ENCODE data around the gene GHR.

The GHR gene

DNA sequence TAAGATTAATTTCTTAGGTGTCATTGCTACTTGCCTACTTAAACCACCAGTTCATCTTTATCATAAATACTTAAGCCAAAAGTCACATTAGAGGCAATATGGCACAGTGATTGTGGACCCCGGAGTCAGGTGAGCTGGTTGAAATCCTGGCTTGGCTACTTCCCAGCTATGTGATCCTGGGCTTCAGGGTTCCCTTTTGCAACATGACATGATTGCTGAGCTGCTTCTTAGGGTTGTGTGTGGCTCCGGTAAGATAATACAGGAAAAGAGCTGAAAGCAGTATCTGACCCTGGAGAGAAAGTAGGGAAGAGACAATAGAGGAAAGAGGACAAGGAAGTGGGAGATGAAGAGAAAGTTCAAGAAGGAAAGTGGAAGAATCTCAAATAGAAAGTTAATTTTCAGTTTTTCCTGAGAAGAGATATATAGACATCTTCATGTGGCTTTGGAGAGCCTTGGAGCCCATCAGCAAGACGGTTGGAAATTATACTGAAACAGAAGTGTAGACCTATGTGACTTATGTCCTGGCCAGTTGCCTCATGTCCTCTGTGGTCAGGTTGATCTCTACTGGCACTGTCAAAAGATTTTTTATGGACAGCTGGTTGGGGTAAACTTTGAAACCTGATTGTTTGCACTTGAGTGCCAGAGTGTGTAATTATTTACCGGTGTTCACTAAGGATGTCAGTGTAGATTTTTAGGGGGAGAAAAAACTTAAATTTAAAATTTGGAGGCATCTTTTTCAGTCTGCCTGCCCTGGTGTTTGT, 93.2 kb downstream of the GHR start:
- no peak for DNase-seq (ENCODE audit: low spot score)

DNA sequence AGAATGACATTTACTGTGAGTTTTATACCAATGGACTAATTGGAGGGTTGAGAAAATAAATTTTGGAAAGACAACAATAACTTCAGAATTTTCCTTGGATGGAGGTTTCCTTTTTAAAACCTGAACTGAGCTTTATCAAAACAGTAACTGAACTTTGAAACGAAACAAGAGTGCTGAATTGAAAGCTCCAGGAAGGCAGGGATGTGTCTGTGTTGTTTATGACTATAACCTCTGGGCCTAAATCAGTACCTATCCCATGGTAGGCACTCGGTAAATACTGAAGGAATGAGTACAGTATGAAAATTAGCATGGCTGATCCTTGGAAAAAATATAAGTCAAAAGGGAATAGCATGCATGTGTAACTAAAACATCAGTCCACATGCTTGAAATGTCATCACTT, 93.9 kb downstream of the GHR start:
- no peak for DNase-seq (ENCODE audit: low spot score)

DNA sequence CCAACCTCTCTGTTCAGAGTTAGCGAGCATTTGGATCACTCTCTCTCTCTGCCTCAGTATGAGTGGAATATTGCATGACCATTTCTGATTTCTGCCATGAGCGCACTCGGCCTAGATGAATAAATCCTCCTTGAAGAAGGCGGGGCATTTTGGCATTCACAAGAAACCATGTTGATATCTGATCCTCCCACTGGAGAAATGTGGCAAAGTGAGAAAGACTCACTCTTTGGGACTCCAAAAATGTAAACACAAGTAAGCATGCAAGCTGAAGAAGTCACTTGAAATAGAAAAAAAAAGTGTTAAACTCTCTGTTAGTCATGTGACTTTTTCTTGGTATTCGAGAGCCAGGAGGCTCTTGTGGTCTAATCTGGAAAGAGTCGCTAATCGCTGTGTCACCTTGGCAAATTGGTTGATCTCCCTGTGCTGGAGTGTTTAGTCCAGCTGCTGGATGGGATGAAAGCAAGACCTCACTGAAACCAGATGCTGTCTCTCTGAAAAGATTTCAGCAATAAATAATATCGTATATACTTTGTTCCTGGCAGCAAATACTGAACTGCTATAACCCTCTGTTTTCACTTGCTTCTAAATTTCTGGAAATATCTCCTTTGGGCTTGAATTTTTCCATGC, 95.5 kb downstream of the GHR start:
- no peak for DNase-seq (ENCODE audit: low spot score)

DNA sequence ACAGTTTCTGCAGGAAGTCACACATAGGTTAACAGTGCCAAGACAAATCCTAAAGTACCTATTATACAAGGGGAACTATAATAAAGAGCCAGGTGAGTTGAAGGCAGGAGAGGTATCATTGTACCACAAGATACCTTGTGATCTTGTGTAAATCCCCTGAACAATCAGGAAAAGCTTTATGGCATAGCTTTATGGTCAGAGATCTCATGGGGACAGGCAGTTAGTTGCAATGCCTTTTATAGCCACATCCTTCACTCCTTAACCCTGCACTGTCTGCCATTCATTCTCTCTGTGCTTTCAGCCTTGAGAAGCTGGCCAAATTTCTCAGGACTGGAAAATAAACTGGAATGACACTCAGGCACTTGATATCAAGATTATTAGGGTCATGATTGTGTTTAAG, 97.0 kb downstream of the GHR start:
- DNase-seq (ENCODE audit: low spot score) = no peak

DNA sequence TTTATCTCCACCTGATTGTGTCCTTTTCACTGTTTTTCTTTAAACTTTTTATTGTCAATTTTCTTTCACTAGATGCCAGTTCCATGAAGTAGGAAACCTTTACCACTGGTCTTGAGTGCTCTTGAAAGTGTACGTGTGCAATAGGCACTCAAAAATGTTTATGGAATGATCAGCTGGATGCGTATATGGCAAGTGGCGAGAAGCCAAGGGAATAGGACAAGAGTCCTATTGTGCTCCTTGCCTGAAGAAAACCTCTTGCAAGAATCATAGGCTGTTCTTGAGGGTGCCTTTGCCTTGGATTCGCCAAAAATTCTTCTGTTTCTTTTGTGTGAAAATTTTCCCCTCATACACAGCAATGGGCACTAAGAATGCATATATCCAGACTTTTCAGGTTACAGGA, 97.7 kb downstream of the GHR start:
- DNase-seq (ENCODE audit: low spot score) = no peak

DNA sequence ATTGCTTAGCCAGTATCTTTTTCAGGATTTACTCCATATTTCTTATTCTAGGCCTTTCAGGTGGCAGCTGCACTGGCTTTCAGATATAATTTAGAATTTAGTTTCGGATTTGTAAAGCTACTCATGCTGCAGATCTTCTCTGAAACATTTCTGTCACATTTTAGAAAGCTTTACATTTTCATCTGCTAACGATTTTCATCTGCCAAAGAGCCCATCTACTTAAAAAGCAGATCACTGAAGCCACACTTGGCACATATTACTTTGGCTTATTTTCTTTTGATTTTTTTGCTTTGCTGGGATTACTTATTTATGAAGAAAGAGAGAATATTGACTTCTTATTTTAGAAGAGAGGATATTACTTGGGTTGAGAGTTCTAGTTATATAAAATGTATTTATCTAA, 98.2 kb downstream of the GHR start:
- DNase-seq (ENCODE audit: low spot score) = no peak

DNA sequence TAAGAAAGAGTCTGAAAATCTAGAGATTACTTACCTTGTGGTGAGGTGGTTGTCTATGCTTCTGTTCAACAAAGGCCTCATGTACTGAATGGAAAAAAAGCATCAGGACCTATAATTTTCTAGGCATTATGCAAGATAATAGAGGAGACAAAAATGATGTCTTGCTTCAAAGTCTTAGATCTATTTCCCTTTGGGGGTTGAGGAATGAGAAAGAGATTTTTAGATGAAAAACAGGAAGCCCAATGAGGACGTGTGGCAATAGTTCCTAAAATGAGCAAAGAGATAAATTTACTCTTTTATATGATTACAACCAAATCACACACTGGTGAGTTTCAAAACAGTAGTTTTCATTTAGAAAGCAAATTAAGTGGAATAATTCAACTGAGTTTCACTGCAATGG, 99.5 kb downstream of the GHR start:
- no peak for DNase-seq (ENCODE audit: low spot score)

DNA sequence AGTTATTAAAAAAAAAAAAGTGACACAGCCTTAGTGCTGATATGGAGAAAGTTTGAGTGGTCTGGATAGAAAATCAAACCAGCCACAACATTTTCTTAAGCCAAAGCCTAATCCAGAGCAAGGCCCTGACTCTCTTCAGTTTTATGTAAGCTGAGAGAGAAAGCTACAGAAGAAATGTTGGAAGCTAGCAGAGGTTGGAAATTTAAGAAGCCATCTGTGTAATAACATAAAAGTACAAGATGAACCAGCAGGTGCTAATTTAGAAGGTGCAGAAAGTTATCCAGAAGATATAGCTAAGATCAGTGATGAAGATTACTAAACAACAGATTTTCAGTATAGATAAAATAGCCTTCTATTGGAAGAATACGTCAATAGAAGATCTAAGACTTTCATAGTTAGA, 102.9 kb downstream of the GHR start:
- no peak for DNase-seq (ENCODE audit: low spot score)

DNA sequence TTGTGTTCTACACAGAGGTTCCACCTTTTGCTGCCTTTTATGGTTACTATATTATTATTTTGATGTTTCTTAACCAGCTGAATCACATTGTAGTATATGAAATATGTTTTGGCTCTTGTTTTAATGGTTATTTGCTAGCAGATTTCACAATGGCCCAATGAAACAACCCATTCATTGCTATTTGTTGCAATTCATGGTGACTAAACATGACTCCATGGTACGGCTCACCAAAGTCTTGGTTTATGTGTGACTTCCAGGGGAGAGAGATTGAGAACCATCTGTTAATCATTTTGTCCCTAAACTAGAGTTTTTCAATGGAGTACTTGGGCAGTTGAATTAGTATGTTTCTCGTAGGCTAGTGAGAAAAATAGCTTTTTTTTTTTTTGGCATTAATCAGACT, 108.4 kb downstream of the GHR start:
- no peak for DNase-seq (ENCODE audit: low spot score)

DNA sequence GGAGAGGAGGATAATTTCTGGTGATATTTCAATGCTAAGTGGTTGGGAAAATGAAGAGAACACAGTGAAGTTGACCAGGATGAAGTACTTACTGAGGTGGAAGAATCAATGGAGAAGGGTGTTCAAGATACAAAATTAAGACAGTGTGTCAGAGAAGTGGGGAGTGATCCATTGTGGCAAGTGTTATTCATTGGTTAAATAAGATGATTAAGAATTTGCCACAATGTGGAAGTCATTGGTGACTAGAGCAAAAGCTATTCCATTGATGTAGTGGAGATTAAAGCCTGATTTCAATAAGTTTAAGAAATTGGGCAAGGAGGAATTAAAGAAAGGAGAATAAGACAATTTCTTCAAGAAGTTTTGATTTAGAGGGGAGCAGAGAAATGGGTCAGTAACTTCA, 118.9 kb downstream of the GHR start:
- no peak for DNase-seq (ENCODE audit: low spot score)

DNA sequence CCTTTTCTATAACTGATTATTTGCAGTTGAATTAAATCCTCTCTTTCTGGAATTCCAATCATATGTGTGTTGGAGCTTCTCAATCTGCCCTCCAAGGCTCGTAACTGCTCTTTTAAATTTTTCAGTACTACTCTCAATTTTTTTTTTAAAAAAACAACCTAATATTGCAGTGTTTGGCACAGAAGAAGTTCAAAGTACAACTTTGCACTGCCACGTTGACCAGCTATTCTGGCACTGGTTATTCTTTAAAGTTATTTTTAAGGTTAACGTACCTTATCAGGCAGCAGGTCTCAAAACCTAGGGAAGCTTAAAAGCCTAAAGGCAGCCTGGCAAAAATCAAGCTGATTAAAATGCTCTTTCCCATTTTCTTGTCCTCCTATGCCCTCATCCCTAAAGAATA, 120.5 kb downstream of the GHR start:
- DNase-seq (ENCODE audit: low spot score) = no peak

DNA sequence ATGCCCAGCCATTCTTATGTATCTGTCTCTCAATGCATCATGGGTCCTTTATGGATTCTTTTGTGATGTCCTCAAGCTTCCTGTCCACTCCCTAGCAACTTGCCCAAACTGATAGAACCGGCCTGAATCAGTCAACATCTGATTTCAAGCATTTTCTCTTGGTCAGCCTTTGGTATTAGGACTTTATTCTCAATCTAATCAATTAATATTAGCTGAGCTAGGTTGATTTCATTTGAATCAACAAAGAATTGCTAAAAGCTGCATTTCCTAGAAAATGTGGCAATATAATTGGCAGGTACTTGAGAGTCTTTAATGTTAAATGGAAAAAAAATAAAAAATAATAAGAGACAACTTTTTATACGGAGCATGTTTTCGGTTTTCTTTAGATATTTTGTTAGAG, 121.8 kb downstream of the GHR start:
- no peak for DNase-seq (ENCODE audit: low spot score)

DNA sequence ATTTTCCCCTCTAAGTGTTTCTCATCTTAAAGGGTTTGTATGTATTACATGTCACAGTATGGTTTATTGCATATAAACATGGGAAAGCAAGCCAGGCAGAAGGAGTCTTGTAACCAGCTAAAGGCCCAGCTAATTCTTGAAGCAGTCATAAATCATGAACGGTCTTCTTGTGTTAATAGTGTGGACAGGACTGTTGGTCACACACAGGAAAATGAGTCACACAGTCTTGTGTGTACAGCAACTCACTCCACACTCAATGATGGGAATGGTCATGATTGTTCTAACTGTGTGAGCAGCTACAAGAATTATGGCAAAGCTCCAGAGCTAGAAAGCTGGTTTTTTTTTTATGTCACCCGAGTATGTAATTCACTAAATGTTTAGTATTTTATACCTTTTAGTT, 123.9 kb downstream of the GHR start:
- DNase-seq (ENCODE audit: low spot score) = no peak

DNA sequence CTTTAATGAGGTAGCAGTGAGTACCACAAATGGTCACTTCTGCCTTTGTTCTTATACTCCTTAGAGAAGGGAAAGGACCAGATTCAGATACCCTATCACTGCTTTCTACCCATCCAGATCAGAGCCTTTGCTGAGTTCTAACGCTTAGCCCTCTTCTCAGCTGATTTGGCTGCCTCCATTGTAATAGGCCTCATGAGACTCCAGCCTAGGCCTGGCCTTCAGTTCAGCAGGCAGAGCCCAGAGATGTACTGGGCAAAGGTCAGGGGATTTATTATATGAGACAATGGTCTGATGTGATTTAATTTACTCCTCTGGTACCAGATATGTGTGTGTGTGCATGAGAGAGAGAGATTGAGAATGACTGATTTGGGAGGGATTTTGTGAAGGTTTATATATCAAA, 124.7 kb downstream of the GHR start:
- DNase-seq (ENCODE audit: low spot score) = no peak

DNA sequence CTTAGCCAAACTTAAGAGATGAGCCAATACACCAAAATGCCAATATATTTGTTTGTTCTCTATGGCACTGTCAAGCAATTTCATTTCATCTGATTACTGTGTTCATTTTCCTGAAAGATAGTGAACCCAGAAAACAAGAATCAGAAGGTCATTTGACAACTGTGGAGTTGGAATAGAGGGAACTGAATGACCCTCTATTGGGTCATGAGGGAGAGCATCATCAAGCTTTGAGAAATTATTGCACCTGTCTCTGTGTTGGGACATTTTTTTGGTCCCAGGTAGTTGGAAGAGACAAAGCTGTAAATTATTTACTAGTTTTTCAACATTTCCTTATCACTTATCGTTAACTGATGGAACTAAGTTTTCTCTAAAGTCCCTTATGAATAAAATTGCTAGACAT, 129.4 kb downstream of the GHR start:
- DNase-seq (ENCODE audit: low spot score) = no peak

DNA sequence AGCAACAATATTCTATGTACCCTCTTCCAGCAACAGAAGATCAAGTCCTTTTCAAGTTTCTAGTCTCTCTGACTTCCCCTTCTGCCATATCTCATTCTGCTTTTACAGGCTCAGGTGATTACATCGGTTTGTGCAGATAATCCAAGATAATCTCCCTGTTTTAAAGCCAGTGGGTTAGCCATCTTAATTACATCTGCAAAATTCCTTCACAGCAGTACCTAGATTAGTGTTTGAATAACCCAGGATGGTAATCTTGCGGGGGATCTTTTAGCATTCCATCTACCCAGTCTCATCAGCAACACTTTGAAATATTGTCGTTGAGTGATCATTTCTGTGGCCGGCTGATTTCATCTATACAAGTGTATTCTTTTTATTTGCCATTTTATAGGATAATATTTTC, 130.2 kb downstream of the GHR start:
- no peak for DNase-seq (ENCODE audit: low spot score)

DNA sequence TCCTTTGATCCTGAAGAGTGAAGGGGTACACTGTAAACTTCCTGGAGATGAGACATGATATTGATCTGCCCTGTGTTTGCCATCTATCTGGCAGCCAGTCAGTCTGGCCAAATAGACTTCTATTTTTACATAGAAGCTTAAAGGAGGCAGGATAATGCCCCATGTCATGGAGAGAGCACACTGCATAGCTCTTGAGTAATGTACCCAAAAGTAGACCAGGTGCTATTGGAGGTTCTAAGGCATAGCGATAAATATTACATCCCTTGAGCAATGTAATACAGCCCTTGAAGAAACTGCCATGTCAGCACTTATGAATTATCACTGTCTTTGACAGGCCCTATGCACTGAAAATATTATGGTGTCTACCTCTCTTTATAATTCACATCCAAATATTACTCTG, 131.8 kb downstream of the GHR start:
- DNase-seq (ENCODE audit: low spot score) = no peak

DNA sequence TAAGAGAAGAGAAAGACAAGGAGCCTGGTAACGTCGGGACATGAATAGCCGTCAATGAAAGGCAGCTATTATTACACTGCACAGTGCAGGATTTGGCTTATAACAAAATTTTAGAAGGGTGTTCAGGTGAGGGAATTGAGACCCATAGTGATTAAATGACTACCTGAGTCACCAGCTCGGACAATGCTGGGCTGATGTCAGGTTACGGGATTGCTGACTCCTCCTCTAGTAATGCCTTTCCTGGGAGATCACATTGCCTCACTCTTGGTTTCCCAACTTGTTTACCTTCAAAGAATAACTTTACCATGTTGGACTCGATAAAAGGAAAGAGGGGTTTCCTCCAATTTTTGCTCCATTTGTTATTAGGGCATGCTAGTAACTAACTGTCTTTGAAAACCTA, 132.6 kb downstream of the GHR start:
- no peak for DNase-seq (ENCODE audit: low spot score)

DNA sequence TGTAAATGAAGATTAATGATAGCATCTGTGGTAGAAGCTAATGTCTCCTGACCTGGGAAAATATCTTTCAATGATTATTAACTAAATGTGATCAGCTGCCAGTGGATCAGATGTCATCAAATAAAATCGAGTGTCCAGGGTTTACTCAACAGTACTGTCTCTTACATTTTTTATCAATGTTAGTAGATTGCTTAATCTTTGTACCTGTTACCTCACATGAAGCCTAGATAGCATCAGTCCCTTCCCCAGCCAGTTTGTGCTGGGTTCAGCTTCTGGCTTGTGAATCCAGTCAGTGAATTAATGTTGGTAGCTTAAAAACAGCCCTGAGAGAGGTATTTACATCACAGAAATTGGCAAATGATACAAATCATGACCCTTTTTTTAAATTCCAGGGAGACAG, 134.4 kb downstream of the GHR start:
- no peak for DNase-seq (ENCODE audit: low spot score)

DNA sequence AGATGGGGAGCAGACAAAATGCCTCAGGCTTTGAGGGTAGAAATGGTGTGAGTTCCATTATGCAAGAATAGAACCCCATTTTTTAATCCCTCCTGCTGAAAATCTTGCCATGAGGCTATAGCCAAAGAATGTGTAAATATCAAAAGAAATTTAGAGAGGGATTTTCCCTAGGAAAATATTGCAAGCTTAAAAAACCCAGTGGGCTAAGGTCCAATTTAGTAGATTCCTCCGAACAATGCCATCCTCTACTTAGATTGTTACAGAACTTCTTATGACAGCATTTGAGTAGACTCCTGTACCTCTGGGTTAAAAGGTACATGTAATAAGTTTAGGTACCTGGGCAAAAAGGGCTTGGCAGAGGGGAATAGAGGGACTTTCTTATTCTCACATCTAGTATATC, 138.4 kb downstream of the GHR start:
- DNase-seq (ENCODE audit: low spot score) = no peak

DNA sequence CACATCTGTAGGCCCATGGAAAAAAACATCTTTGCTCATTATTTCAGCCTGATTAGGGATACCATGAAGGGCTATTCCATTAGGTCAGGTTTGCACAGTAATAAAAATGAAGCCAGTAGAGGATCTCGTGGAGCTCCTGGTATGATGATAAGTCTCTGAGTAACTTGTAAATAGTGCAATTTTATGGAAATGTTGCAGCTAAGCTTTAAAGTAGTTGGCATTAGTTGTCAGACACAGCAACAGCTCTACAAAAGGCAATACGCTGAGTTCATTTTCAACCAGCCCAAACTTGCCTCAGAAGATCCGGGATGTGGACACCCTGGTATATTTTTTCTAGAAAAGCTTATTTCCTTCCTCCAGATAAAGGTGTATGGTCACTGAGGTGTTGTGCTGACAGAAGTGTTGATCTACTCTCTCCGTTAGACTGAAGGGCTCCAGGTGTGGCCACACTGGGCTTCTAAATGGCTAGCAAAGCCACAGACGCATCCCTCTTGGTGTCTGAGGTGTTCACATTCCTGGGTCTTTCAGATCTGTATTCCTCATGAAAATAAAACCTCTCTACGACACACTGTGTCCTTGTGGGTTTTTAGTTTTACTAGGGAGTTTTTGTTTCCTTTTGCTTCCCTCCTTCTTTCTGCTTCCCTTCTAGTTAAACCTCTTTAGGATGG, 141.6 kb downstream of the GHR start:
- no peak for DNase-seq (ENCODE audit: low spot score)

DNA sequence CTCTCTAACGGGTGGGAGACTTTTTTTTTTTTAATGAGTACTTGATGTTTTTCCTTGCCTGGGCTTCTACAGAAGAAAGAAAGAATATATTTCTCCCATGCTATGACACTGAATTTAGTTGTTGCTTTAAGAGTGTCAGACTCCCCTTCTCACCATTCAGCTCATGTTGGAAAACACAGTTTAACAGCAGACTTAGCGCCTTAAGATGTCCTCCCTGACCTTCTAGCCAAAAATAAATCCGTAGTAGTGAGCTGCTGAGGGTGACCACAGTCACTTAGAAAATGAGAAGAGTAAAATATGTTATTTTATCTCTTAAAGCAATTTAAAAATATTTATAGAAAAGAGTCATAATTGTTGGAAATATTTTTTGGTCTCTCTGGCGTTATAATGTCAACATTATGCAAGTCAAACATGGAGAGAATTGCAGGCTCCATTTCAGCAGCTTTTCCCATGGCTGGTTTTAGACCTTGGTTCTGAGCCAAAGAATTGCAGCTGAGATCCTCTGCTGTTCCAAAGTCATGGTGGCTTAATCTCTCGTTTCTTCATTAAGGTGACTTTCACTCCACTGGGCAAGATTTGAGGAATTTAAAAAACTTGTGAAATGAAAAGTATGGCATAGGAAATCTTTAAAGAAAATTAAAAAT, 143.5 kb downstream of the GHR start:
- no peak for DNase-seq (ENCODE audit: low spot score)

DNA sequence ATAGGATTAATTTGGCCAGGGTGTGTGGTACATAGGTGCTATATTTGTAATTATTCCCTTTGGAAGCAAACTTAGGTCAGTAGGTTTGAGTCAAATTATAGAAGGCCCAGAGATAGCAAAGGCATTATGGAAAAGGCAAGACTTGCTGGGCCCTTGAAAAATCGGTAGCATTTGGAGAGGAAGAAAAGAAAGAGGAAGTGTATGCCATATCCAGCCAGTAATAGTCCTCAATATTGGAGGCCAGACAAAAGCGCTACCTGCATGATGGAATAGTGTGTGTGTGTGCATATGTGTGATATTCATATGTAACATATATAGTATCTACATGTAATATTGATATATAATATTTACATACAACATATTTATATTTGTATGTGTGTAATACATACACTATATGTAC, 146.1 kb downstream of the GHR start:
- no peak for DNase-seq (ENCODE audit: low spot score)

Data from NAMALWA (cell line).